IMR-90 (cell line): ENCODE results near the gene STRN4.

Experiments
- BHLHE40 ChIP-seq: fragments of 150-350 bp; IDR thresholded peaks from 2 replicates; pipeline ENCODE4 v1.6.1; 2016; ENCODE audit warnings: mild to moderate bottlenecking, low read depth, low read length
- CEBPB ChIP-seq: IDR thresholded peaks from 2 replicates; pipeline ENCODE4 v1.6.1; 2012; ENCODE audit warnings: low read depth, low read length, improper control_type of control experiment
- MAFK ChIP-seq: IDR thresholded peaks from 2 replicates; pipeline ENCODE4 v1.6.1; 2012; ENCODE audit warnings: low read depth, low read length, improper control_type of control experiment
- POLR2A ChIP-seq: IDR thresholded peaks from 2 replicates; pipeline ENCODE4 v1.6.1; 2012; ENCODE audit warnings: mild to moderate bottlenecking, low read depth, low read length
- RAD21 ChIP-seq: IDR thresholded peaks from 2 replicates; pipeline ENCODE4 v1.6.1; 2012; ENCODE audit warnings: low read length, improper control_type of control experiment
- RFX5 ChIP-seq: IDR thresholded peaks from 2 replicates; pipeline ENCODE4 v1.8.0; 2012; ENCODE audit warnings: low read depth, mild to moderate bottlenecking, low read length, moderate library complexity
- SMC3 ChIP-seq: fragments of 150-350 bp; IDR thresholded peaks from 2 replicates; pipeline ENCODE4 v1.6.1; 2016; ENCODE audit warnings: low read depth, mild to moderate bottlenecking, antibody characterized with exemption, low read length, moderate library complexity
- TF ChIP-seq, protein P1 (sequence below): conservative IDR thresholded peaks from 2 replicates; pipeline ENCODE4 v1.5.1; 2012; ENCODE audit warnings: mild to moderate bottlenecking, low read depth, low read length, improper control_type of control experiment

DNA sequence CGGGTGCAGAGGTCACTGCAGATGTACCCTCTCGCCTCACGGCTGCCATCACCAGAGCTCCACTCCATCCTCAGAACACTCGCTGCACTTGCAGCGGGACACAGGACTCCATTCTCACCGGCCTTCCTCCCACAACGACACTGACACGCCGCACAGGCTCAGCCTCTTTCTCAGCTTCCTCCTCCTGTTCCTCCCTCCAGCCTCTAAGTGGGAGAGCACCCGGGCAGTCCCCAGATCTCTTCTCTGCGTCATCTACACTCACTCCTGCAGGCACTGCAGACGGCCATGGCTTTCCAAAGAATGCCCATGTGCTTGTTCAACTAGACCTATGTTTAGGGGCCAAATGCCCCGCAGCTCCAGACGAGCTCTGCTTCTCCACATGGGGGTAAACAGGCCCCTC lies 14.7 kb downstream of the STRN4 start:
- TF ChIP-seq MAFK (no peak), SMC3 (no peak), RAD21 (no peak), BHLHE40 (no peak), POLR2A (no peak), CEBPB (no peak), RFX5 (no peak)
- TF ChIP-seq, protein P1, sequence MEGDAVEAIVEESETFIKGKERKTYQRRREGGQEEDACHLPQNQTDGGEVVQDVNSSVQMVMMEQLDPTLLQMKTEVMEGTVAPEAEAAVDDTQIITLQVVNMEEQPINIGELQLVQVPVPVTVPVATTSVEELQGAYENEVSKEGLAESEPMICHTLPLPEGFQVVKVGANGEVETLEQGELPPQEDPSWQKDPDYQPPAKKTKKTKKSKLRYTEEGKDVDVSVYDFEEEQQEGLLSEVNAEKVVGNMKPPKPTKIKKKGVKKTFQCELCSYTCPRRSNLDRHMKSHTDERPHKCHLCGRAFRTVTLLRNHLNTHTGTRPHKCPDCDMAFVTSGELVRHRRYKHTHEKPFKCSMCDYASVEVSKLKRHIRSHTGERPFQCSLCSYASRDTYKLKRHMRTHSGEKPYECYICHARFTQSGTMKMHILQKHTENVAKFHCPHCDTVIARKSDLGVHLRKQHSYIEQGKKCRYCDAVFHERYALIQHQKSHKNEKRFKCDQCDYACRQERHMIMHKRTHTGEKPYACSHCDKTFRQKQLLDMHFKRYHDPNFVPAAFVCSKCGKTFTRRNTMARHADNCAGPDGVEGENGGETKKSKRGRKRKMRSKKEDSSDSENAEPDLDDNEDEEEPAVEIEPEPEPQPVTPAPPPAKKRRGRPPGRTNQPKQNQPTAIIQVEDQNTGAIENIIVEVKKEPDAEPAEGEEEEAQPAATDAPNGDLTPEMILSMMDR = no peak
